ENCODE results near the gene MAPK12.

MAPK12 gene

GRCh38 chr22:50268655-50269113 is 7.2 kb upstream of the MAPK12 start:
- no peak for DNase-seq (ENCODE audit: low read depth in 3 of 3)

DNA sequence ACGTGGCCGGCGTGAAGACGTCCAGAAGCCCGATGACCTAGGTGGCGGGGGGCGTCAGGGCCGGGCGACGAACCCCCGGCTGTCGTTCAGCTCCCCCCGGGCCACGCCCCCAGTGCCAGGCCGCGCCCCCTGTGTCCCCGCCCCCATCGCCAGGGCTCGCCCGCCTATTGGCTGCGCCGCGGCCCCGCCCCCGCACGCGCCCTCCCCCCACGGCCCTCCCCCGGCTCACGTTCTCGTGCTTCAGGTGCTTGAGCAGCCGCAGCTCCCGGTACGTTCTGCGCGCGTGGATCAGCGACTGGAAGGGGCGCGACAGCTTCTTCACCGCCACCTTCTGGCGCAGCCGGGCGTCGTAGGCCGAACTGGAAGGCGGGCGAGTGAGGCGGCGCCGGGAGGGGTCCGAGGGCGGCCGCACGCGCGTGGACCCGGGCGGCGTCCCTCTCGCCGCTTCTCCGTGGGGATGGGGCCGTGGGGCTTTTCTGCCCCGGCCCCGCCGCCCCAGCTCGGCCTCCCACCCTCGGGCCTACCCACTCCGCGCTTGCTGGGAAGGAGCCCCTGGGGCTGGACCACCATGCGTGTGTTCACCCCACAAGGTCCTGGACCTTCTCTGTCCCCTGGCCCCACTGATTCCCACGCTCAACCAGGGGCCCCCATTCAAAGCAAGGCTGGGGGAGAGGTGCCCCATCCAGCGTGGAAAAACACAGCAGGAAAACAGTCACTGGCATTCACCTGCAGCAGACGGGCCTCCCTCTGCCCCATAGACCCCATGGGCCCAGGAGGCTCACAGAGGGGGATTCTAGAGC is 6.3 kb upstream of the MAPK12 start:
- DNase-seq (ENCODE audit: low read depth in 3 of 3), result peak in 2 of 3 experiments; percentile 27 to 39

- no peak for DNase-seq (ENCODE audit: low read depth in 3 of 3)
Measured at GRCh38 chr22:50266994-50267393, 5.5 kb upstream of the MAPK12 start.

DNA sequence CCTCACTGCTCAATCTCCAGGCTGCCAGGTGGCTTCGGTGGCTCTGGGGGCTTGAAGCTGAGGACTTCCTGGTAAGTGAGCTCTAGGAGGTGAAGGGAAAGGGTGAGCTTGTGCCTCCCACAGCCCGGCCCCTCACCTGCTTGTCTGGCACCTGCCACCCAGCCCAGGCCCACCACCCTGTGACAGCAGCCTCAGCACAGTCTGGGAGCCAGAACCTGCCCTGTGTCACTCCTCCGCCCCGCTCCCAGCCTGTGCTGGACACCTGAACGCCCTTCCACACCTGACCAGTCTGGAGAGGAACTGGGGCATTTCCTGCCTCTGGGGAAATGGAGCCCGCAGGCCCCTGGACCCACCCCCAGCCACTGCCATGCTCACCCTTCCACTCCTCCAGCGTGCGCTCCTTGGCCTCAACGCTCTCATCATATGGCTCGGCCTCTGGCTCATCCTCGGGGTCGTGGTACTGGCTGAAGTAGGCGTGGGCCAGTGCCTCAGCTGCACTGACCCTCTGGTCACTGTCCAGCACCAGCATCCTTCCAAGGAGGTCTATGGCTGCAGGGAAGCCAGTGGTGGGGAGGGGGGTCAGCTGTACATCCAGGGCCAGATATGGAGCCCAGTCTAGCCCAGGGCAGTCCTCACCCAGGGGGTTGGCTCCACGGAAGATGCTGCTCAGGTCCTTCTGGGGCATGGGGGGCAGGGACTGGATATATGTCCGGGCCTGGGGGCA is 3.6 kb upstream of the MAPK12 start:
- DNase-seq (ENCODE audit: low read depth in 3 of 3), result no peak

GRCh38 chr22:50264104-50264745 is 2.7 kb upstream of the MAPK12 start:
- DNase-seq (ENCODE audit: low read depth in 3 of 3), result no peak

GRCh38 chr22:50262973-50263617 is 1.6 kb upstream of the MAPK12 start:
- no peak for DNase-seq (ENCODE audit: low read depth in 3 of 3)

GRCh38 chr22:50262460-50262911 is 1.0 kb upstream of the MAPK12 start:
- no peak for DNase-seq (ENCODE audit: low read depth in 3 of 3)

- DNase-seq (ENCODE audit: low read depth in 3 of 3), result no peak
Measured at GRCh38 chr22:50260801-50261614, 475 bp downstream of the MAPK12 start.

DNA sequence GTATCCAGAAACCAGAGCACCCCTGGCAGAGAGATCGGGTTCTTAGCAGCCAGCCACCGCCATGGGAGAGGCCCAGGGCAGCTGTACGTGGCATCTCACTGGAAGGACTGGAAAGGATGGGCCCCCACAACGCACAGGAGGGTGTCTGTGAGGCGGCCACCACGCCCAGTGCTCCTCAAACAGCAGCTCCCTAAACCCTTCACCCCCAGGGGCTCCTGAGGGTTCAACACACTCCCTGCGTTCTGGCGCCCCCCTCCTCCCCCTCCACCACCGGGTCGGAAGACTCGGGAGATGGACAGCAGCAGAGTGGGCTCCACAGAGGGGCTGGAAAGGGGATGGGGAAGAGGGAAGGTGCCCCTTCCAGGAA is 1.1 kb downstream of the MAPK12 start:
- no peak for DNase-seq (ENCODE audit: low read depth in 3 of 3)

- no peak for DNase-seq (ENCODE audit: low read depth in 3 of 3)
Measured at GRCh38 chr22:50259302-50259701, 2.2 kb downstream of the MAPK12 start.

DNA sequence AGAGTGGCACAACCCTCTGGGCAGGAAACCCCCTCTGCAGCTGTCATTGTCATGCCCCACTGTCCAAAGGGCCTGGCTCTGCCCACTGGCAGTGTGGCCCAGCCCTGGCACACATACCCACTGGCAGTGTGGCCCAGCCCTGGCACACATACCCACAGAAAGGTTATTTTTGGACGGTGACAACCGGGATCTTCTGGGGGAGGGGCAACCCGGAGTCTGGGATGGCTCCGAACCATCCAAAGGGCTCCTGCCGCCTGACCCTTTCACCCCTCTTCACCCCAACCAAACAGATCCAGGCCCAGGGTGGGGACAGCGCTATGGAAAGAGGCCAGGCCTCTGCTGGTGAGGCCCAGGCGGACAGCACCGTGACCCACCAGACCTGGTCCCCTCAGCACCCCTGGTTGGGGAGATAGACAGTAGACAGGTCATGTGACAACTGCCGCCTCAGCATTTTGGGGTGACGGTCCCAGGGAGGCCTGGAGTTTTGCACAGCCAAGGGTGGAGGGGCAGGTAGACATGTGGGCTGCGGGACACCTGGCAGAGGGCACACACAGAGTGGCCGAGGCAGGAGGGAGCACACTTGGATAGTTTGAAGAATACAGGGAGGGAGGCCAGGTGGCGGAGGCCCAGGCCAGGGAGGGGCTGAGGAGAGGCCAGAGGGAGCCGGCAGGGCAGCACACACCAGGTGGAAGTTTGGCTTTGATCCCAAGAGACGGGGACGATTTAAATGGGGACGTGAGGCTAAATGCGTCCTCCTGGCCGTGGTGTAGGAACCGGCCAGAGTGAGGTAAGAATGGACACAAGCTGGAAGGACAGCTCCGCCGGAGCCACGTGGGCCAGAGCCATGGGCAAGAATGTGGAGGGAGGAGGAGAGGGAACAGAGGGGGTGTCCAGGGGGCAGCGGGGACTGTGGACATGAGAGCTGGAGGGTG is 2.9 kb downstream of the MAPK12 start:
- DNase-seq (ENCODE audit: low read depth in 3 of 3), result no peak

GRCh38 chr22:50257451-50258360 is 3.8 kb downstream of the MAPK12 start:
- DNase-seq (ENCODE audit: low read depth in 3 of 3), result no peak

- no peak for DNase-seq (ENCODE audit: low read depth in 3 of 3)
Measured at GRCh38 chr22:50257041-50257440, 4.4 kb downstream of the MAPK12 start.

GRCh38 chr22:50256258-50256862 is 5.1 kb downstream of the MAPK12 start:
- no peak for DNase-seq (ENCODE audit: low read depth in 3 of 3)

DNA sequence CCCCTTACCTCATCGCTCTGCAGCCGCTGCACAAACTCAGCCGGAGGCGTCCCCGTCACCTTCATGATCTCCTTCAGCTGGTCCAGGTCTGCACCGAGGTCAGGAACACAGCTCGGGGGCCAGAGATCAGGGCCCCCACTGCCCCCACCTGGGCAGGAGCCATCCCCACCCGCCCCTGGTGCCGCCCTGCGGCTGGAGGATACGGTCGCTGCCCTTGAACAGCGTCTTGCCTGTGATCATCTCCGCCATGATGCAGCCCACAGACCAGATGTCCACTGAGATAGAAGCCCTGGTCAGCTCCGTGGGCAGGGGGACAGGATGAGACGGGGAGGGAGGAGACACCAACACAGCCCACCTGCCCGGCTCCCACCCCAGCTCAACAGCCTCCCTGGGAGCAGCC is 5.9 kb downstream of the MAPK12 start:
- DNase-seq (ENCODE audit: low read depth in 3 of 3), result no peak

GRCh38 chr22:50255099-50255498 is 6.4 kb downstream of the MAPK12 start:
- no peak for DNase-seq (ENCODE audit: low read depth in 3 of 3)

DNA sequence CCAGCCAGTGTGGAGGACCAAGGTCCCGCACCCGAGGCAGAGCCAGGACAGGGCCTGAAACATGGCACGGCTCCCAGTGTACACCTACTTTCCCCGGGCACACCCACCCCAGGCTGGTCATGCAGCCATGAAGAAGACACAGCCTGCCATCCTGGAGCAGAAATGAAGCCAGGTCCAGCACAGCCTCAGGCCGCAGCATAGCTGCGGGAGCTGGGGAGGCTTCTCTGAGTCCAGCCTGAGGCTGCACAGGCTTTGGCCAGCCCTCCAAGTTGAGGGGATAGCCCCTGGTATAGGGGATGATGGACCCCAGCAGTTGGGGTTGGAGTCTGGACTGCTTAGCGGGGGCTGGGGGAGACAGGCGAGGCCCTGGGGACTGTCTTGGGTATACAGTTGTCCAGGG is 7.5 kb downstream of the MAPK12 start:
- no peak for DNase-seq (ENCODE audit: low read depth in 3 of 3)

DNA sequence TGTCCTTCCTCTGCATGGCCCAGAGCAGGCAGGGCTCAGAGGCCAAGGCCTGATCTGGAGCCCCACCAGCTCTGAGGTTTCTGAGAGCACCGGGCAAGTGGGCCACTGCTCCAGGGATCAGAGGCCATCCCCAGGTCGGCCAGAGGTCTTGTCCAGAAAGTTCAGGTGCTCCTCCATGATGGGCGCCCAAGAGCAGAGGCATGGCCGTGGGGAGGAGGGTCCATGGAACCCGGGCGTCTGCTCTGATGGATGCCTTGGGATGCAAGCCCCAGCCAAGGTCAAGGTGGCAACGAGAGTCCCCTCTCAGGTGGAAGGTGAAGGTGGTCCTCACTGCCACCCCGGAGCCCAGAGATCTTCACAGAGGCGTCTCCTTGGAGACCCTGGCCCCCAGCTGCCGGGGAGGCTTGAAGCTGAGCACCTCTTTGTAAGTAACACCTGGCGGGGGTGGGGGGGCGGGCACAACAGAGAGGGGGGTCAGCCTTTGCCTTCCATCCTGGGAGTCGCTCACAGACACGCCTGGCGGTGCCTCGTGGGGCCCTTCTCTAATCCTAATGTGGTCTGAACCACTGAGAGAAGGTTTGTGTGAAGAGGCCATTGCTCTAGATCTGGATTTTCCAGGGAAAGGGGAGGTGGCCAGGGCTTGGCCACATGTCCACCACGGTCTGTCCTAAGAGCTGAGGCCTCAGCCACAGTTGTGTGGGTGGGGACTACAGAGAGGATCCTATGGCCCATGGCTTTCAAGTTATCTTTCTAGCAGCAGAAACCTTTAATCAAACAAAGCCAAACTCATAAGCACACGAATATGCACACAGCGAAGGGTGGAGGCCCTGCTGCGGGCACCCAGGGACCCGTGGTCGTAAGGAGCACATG is 8.2 kb downstream of the MAPK12 start:
- no peak for DNase-seq (ENCODE audit: low read depth in 3 of 3)

Measured in stimulated activated CD4-positive, alpha-beta T cell treated with anti-CD3 and anti-CD28 coated beads, TNF-alpha, amount 100 ng/mL, for 4 hours (primary cell).